BLaER1 (cell line): ENCODE data around the gene ZFYVE27.

Experiments used
- H3K27ac ChIP-seq: shearing (Covaris generic); formaldehyde crosslinking; 2 replicates; pipeline ENCODE4 v1.8.1; 2022
- H3K27me3 ChIP-seq: shearing (Covaris generic); formaldehyde crosslinking; 2 replicates; pipeline ENCODE4 v1.8.1; 2022
- H3K36me3 ChIP-seq: shearing (Covaris generic); formaldehyde crosslinking; 2 replicates; pipeline ENCODE4 v1.8.1; 2022
- H3K4me1 ChIP-seq: shearing (Covaris generic); formaldehyde crosslinking; 2 replicates; pipeline ENCODE4 v1.8.1; 2022
- H3K4me2 ChIP-seq: shearing (Covaris generic); formaldehyde crosslinking; 2 replicates; pipeline ENCODE4 v1.8.1; 2022
- H3K4me3 ChIP-seq: shearing (Covaris generic); formaldehyde crosslinking; 2 replicates; pipeline ENCODE4 v1.8.1; 2022
- H3K9ac ChIP-seq: shearing (Covaris generic); formaldehyde crosslinking; 2 replicates; pipeline ENCODE4 v1.8.1; 2022
- H3K9me3 ChIP-seq: shearing (Covaris generic); formaldehyde crosslinking; 2 replicates; pipeline ENCODE4 v1.8.1; 2022
- H4K20me1 ChIP-seq: shearing (Covaris generic); formaldehyde crosslinking; 2 replicates; pipeline ENCODE4 v1.8.1; 2022
- Cebpa-rat ChIP-seq: shearing (Covaris generic); IDR thresholded peaks from 2 replicates; pipeline ENCODE4 v1.8.1; 2022

Gene ZFYVE27

GRCh38 chr10:97705006-97705670 is 31.8 kb upstream of the ZFYVE27 start:
- Histone ChIP-seq H3K27me3 (no peaks in the 10 kb centered on the region), H3K27ac (peak overlapping the region; percentile 47; the same call in 1 of the 2 replicates), H3K4me2 (peak overlapping the region; percentile 67; the same call in 1 of the 2 replicates), H3K36me3 (no peaks in the 10 kb centered on the region), H4K20me1 (no peaks in the 10 kb centered on the region), H3K9me3 (no peaks in the 10 kb centered on the region), H3K4me3 (no peak overlapping the region), H3K4me1 (peaks cover 50% of the 10 kb centered on the region), H3K9ac (no peak overlapping the region)
- TF ChIP-seq Cebpa-rat, result no peak

GRCh38 chr10:97707134-97707861 is 29.6 kb upstream of the ZFYVE27 start:
- Histone ChIP-seq H3K9ac (no peak overlapping the region), H3K4me2 (no peak overlapping the region; the same call in 1 of the 2 replicates), H3K4me1 (peaks cover 41% of the 10 kb centered on the region), H3K4me3 (no peak overlapping the region), H3K9me3 (no peaks in the 10 kb centered on the region), H4K20me1 (no peaks in the 10 kb centered on the region), H3K27ac (no peak overlapping the region), H3K36me3 (no peaks in the 10 kb centered on the region), H3K27me3 (no peaks in the 10 kb centered on the region)
- no peak for TF ChIP-seq Cebpa-rat

DNA sequence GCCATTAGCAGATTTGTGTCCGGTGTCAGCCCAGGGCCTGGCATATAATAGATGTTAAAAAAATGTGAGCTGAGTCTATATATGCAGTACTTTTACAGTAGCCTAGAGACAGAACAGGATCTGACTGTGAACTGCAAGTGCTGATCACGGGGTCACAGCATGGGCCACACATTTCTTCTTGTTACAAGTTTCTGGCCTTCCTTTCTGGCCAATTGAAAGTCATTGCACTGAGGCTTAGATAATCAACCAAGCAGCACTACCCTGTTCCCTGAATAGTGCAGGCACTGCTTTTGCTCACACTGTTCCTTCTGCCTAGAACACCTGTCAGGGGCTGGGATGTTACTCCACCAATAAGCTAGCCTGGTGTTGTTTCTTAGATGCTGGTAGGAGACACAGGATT is 28.8 kb upstream of the ZFYVE27 start:
- no peak overlapping the region for H3K9ac ChIP-seq
- TF ChIP-seq Cebpa-rat, result no peak

DNA sequence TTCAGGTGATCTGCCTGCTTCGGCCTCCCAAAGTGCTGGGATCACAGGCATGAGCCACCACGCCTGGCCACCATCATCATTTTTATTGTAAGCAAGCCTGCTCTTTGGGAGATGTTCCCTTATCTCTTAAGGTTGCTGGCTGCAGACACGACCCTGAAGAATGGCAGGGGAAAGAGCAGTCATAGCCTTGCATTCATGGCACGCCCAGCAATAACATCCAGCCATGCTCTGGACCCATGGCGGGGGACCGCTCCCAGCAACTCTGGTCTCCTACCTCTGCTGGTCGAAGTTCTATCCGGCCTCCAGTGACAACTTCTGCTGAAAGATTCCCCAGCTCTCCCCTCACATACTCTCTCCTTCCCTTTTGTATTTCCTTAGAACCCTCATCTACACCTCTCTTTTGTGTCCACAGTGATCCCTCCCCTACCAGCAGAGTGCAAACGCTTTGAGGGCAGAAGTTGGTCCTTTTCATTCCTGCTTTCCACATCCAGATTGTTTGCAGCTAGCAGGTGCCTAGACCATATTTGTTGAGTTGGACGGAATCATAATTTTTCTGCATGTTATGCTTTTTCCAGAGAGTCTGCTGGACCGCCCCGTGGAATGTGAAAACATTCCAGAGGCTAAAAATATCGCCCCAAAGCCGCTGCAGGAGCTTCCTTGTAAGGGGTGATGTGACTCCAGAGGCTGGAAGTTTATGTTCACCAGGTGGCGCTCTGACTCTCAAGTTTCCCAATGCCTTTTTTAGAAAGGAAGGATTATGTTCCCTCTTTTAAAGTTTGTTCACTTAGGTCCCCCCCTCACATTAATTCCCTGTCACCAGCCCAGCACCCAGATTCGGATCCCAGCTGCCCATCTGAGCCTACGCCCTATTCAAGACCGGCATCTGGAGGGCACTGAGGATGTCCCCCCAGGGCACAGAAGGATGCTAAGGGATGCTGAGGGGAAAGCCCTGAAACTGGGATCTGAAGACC is 27.7 kb upstream of the ZFYVE27 start:
- Histone ChIP-seq H3K27ac (no peak overlapping the region), H3K4me1 (peaks cover 37% of the 10 kb centered on the region), H3K9me3 (no peaks in the 10 kb centered on the region), H3K4me3 (no peak overlapping the region), H3K36me3 (no peaks in the 10 kb centered on the region), H3K27me3 (no peaks in the 10 kb centered on the region), H3K4me2 (peak overlapping the region; percentile 22; the same call in 1 of the 2 replicates), H3K9ac (no peak overlapping the region), H4K20me1 (no peaks in the 10 kb centered on the region)
- no peak for TF ChIP-seq Cebpa-rat

More for the DNA sequence above, 28.8 kb upstream of the ZFYVE27 start:
- no peaks in the 10 kb centered on the region for H3K9me3 ChIP-seq
- no peak overlapping the region for H3K27ac ChIP-seq
- no peaks in the 10 kb centered on the region for H3K27me3 ChIP-seq
- peaks cover 46% of the 10 kb centered on the region for H3K4me1 ChIP-seq
- H3K4me3 ChIP-seq, result no peak overlapping the region
- H3K36me3 ChIP-seq, result no peaks in the 10 kb centered on the region
- no peaks in the 10 kb centered on the region for H4K20me1 ChIP-seq
- no peak overlapping the region for H3K4me2 ChIP-seq

DNA sequence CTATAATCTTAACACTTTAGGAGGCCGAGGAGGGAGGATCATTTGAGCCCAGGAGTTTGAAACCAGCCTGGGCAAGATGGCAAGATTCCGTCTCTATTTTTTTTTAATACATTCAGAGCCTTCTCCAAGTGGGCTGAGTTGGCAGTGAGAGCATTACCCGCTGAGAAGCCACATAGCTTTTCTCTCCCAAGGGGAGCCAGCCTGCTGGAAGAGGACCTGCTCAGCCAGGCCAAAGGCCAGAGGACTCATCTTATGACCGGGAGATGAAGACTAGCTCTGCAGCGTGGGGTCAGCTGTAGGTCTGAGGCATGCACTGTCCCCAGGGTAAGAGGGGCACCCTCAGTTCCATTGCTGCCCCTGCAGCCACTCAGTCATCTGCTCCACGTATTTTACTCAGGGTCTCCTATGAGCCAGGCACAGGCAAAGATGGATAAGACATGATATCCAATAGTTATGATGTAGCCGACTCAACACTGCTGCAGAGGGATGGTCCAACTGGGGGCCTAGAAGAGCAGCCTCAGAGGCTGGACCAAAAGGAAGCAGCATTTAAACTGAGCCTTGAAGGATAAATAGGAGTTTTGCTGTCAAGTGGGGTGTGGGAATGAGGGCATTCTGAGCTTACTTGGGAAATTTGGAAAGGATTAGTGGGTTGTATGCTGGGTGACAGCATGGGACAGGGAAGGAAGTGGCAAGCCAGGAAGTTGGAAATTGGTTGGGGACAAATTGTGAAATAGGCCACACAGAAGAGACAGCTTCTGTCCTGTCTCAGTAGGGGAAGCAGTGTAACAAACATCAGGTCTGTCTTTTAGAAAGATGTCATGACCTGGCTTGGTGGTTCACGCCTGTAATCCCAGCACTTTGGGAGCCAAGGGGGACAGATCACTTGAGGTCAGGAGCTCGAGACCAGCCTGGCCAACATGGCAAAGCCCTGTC is 25.0 kb upstream of the ZFYVE27 start:
- H3K36me3 ChIP-seq, result peaks cover 9% of the 10 kb centered on the region
- no peak overlapping the region for H3K9ac ChIP-seq

GRCh38 chr10:97713339-97713825 is 23.5 kb upstream of the ZFYVE27 start, which contains the start of gene MARVELD1:
Gene MARVELD1, plus strand, starts transcription at chr10:97713730. Its CDS starts 147 bp downstream, at chr10:97713877.
- peak within 1 kb of the TSS; percentile 86 for H3K4me2 ChIP-seq
- peak within 1 kb of the TSS; percentile 91 for H3K9ac ChIP-seq
- no peaks in the 10 kb centered on the region for H3K27me3 ChIP-seq
- H3K27ac ChIP-seq, result peak within 1 kb of the TSS; percentile 94
- H4K20me1 ChIP-seq, result peaks cover 32% of the 10 kb centered on the region
- no peaks in the 10 kb centered on the region for H3K9me3 ChIP-seq
- H3K36me3 ChIP-seq, result peaks cover 21% of the 10 kb centered on the region
- H3K4me1 ChIP-seq, result peaks cover 54% of the 10 kb centered on the region
- no peak for TF ChIP-seq Cebpa-rat
- peak within 1 kb of the TSS; percentile 83 for H3K4me3 ChIP-seq

More for the DNA sequence above, 25.0 kb upstream of the ZFYVE27 start:
- Histone ChIP-seq H3K27ac (no peak overlapping the region), H3K4me1 (peaks cover 46% of the 10 kb centered on the region), H3K9me3 (no peaks in the 10 kb centered on the region), H3K27me3 (no peaks in the 10 kb centered on the region), H3K4me3 (no peak overlapping the region), H4K20me1 (peaks cover 17% of the 10 kb centered on the region), H3K4me2 (no peak overlapping the region)
- no peak for TF ChIP-seq Cebpa-rat

DNA sequence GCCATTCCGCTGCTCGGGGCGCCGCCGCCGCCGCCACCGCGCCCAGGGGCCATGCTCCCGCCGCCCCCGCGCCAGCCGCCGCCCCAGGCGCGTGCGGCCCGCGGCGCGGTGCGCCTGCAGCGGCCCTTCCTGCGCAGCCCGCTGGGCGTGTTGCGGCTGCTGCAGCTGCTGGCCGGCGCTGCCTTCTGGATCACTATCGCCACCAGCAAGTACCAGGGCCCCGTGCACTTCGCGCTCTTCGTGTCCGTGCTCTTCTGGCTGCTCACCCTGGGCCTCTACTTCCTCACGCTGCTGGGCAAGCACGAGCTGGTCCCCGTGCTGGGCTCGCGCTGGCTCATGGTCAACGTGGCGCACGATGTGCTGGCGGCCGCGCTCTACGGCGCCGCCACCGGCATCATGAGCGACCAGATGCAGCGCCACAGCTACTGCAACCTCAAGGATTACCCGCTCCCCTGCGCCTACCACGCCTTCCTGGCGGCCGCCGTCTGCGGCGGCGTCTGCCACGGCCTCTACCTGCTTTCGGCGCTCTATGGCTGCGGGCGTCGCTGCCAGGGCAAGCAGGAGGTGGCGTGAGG is 23.0 kb upstream of the ZFYVE27 start:
- Histone ChIP-seq H3K9me3 (no peaks in the 10 kb centered on the region), H3K27ac (peak overlapping the region; percentile 94), H4K20me1 (peaks cover 37% of the 10 kb centered on the region), H3K4me3 (peak overlapping the region; percentile 83), H3K36me3 (peaks cover 26% of the 10 kb centered on the region), H3K27me3 (no peaks in the 10 kb centered on the region), H3K9ac (peak overlapping the region; percentile 91), H3K4me2 (peak overlapping the region; percentile 86), H3K4me1 (peaks cover 59% of the 10 kb centered on the region)
- no peak for TF ChIP-seq Cebpa-rat
